Neutrophil (primary cell): ENCODE results near the gene MRPL40.
"Not testable (repeated sequence)": the region's sequence is repeated elsewhere in the genome, so short reads cannot be mapped to it uniquely, and the experiment has no call there.

Experiments
- H3K27ac ChIP-seq: fragments of 200-600 bp; sonication (generic); 2 replicates; pipeline ENCODE4 v1.5.1; 2016; ENCODE audit warnings: mild to moderate bottlenecking, moderate library complexity
- H3K27me3 ChIP-seq: fragments of 200-600 bp; sonication (generic); 2 replicates; pipeline ENCODE4 v1.6.0; 2016; ENCODE audit warnings: mild to moderate bottlenecking
- H3K36me3 ChIP-seq: fragments of 200-600 bp; sonication (generic); 2 replicates; pipeline ENCODE4 v1.5.1; 2017
- H3K4me1 ChIP-seq, 2 experiments: fragments of 200-600 bp in 1 of 2; sonication (generic) in 1 of 2; 1 replicate in 1 of 2; 2 replicates in 1 of 2; pipeline versions ENCODE4 v1.5.1 to v1.6.1; 2013 to 2016; ENCODE audit warnings: low read depth in 1 of 2, low read length in 1 of 2, mild to moderate bottlenecking in 1 of 2, moderate library complexity in 1 of 2; ENCODE audit not compliant: control insufficient read depth in 1 of 2, insufficient read depth in 1 of 2
- H3K4me3 ChIP-seq, 2 experiments: fragments of 200-600 bp in 1 of 2; sonication (generic) in 1 of 2; 1 replicate in 1 of 2; 2 replicates in 1 of 2; pipeline ENCODE4 v1.5.1; 2013 to 2016; ENCODE audit warnings: low read depth in 1 of 2, low read length in 1 of 2, mild to moderate bottlenecking in 1 of 2, moderate library complexity in 1 of 2
- H3K9me3 ChIP-seq: fragments of 200-600 bp; sonication (generic); 2 replicates; pipeline ENCODE4 v1.5.1; 2016
- TF ChIP-seq, protein P1 (sequence below): fragments of 200-600 bp; sonication (generic); IDR thresholded peaks from 2 replicates; pipeline ENCODE4 v1.5.1; 2016; ENCODE audit warnings: antibody characterized with exemption

Gene MRPL40

DNA sequence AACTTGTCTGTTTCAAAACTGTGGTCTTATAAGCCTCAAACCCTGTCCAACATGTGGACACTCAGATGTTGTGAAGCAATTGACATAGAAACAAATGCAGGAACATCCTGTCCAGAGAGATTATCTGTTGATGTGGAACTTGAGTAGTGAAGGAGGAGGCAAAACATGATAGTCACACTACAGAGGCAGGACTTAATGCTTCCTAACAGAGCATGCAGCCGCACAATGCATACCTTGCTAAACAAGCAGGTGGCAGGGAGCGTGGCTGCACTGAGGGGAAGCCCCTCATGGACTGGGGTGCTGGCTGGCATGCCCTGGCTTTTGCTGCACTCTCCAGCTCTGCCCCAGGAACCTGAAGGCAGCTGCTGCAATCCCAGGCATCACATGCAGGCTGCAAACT lies 9.8 kb downstream of the MRPL40 start:
- TF ChIP-seq, protein P1, sequence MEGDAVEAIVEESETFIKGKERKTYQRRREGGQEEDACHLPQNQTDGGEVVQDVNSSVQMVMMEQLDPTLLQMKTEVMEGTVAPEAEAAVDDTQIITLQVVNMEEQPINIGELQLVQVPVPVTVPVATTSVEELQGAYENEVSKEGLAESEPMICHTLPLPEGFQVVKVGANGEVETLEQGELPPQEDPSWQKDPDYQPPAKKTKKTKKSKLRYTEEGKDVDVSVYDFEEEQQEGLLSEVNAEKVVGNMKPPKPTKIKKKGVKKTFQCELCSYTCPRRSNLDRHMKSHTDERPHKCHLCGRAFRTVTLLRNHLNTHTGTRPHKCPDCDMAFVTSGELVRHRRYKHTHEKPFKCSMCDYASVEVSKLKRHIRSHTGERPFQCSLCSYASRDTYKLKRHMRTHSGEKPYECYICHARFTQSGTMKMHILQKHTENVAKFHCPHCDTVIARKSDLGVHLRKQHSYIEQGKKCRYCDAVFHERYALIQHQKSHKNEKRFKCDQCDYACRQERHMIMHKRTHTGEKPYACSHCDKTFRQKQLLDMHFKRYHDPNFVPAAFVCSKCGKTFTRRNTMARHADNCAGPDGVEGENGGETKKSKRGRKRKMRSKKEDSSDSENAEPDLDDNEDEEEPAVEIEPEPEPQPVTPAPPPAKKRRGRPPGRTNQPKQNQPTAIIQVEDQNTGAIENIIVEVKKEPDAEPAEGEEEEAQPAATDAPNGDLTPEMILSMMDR = no peak
- Histone ChIP-seq H3K36me3 (peaks cover 30% of the 10 kb centered on the region), H3K4me1 (peaks cover 13% of the 10 kb centered on the region in 2 experiments), H3K4me3 (no peak overlapping the region), H3K27me3 (no peaks in the 10 kb centered on the region), H3K27ac (no peak overlapping the region), H3K9me3 (no peaks in the 10 kb centered on the region)

DNA sequence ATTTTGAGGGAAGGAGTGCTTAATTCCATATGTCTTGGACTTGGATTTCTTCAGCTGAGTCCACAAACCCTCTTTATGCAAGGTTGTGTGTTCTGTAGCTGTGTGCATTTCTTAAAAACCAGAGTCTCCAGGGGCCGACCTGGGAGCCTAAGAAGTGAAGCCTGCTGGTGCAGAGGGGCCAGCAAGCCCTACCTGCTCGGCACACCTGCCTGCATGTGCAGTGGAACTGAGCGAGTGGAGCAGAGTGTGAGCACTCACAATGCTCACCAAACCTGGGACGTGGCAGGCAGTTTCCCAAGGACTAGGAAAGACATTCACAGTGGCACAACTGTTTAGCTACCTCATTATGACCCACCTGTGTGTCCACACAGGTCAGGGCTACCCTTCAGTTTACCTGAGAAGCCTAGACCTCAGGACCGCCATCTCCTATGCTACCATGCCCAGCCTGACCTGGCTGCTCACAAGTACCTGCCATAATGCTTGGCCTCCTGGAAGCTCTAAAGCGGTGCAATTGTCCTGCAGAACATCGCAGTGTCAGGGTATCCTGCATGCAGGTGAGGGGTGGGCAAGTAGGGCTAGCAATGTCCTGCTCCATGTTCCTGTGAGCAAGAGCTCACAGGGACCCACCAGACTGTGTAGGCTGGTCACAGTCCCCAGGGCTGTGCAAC lies 11.3 kb downstream of the MRPL40 start:
- Histone ChIP-seq H3K27ac (no peak overlapping the region), H3K4me1 (peaks cover 19 to 23% of the 10 kb centered on the region in 2 experiments), H3K9me3 (no peaks in the 10 kb centered on the region), H3K36me3 (peaks cover 30% of the 10 kb centered on the region), H3K4me3 (no peak overlapping the region), H3K27me3 (no peaks in the 10 kb centered on the region)
- TF ChIP-seq, protein P1 = no peak

DNA sequence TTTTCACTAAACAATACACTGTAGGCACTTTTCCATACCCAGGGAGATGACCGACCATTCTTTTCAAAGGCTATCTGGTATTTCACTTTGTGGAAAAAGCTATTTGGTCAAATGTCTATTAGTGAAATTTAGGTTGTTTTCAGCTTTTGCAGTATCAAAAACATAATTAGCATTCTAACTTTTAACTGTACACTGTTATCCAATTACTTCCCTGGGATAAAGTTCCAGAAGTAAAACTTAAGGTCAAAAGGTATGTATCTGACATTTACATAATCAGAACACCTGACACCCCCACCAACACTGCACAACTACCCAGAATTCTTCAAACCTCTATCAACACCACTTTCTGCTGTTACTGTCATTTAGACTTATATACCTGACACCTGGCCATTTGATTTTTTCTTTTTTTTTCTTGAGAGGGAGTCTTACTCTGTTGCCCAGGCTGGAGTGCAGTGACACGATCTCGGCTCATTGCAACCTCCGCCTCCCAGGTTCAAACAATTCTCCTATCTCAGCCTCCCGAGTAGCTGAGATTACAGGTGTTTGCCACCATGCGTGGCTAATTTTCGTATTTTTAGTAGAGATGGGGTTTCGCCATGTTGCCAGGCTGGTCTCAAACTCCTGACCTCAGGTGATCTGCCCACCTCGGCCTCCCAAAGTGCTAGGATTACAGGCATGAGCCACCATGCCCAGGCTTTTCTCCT lies 13.1 kb downstream of the MRPL40 start:
- peaks cover 19 to 23% of the 10 kb centered on the region in 2 experiments for H3K4me1 ChIP-seq
- not testable (repeated sequence) for H3K9me3 ChIP-seq, H3K27me3 ChIP-seq, H3K4me3 ChIP-seq, H3K27ac ChIP-seq
- H3K36me3 ChIP-seq = peaks cover 45% of the 10 kb centered on the region

DNA sequence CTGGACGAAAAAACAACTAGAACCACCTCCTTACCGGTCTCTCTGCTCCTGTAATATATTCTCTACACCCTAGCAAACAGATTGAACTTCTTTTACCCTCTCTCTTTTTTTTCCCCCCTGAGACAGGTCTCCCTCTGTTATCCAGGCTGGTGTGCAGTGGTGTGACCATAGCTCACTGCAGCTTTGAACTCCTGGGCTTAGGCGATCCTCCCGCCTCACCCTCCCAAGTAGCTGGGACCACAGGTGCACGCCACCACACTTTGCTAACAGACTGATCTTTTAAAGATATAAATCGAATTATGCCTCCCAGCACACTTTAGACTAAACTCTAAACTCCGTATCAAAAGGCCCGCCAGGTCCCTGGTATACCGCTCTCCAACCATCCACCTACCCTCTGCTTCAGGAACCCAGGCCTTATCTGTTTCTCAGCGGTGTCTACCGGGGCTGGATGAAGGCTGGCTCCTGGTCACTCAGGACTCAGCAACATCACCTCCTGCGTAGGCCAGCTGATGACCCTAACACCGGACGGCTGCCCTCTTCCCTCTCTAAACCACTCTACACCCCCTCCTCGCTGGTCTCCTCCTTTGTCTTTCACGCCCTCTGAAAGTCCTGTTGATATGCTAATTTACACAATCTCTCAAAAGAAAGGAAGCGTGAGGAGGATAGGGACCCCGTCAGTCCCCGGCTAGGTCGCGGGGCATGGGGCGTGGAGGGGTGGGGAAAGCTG lies 14.4 kb downstream of the MRPL40 start:
- Histone ChIP-seq H3K9me3 (no peaks in the 10 kb centered on the region), H3K4me3 (peak overlapping the region; percentile 74 to 87), H3K27ac (peak overlapping the region; percentile 94), H3K36me3 (peaks cover 56% of the 10 kb centered on the region), H3K27me3 (no peaks in the 10 kb centered on the region), H3K4me1 (peaks cover 19 to 23% of the 10 kb centered on the region in 2 experiments)
- TF ChIP-seq, protein P1 = no peak

DNA sequence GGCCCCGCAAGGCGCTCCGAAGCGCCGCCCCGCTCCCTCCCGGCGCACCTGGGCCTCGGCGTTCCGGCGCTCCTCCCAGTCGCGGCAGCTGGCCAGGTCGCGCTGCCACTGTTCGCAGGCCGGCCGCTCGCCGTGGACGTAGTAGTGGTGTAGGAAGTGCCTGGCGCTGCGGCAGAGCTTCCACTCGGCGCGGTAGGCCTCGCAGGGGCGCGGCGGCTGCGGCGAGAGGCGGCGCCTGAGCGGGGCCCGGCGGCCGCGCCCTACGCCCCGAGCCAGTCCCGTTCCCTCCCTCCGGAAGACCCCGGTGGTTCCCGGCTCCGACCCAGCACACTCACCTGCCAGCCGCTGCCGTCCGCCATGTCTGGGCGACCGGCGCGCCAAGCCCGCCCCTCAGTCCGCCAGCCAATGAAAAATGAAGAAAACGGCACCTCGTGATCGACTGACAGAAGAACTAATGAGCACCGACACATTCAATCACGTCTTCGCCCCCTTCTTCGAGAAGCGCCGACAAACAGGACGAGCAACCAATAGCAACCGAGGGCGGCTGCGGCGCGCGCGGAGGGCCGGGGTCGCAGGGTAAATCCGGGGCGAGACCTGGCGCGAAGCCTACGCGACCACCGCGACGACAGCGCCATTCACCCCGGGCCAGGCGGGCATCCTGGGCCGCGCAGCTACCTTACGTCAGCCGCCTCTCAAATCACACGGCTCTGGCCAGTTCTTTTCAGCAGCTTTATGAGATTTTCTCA lies 15.2 kb downstream of the MRPL40 start, which contains the start of gene C22orf39:
TSS of gene C22orf39 (minus strand) at position 382 of the 746 bp plus-strand sequence. CDS start at position 359, 23 bp downstream.
- Histone ChIP-seq H3K9me3 (no peaks in the 10 kb centered on the region), H3K27ac (peak within 1 kb of the TSS; percentile 94), H3K4me3 (peak within 1 kb of the TSS; percentile 74 to 87), H3K36me3 (peaks cover 57% of the 10 kb centered on the region), H3K27me3 (no peaks in the 10 kb centered on the region), H3K4me1 (peaks cover 19 to 23% of the 10 kb centered on the region in 2 experiments)
- TF ChIP-seq, protein P1 = no peak
